GM12874 (cell line): ENCODE results near the gene BAAT.

Source experiments
- TF ChIP-seq, protein P1 (sequence below): IDR thresholded peaks from 2 replicates; pipeline ENCODE4 v1.5.1; 2011; ENCODE audit warnings: low read depth, mild to moderate bottlenecking, control low read depth, low read length, moderate library complexity; ENCODE audit not compliant: insufficient read depth

The BAAT gene

DNA sequence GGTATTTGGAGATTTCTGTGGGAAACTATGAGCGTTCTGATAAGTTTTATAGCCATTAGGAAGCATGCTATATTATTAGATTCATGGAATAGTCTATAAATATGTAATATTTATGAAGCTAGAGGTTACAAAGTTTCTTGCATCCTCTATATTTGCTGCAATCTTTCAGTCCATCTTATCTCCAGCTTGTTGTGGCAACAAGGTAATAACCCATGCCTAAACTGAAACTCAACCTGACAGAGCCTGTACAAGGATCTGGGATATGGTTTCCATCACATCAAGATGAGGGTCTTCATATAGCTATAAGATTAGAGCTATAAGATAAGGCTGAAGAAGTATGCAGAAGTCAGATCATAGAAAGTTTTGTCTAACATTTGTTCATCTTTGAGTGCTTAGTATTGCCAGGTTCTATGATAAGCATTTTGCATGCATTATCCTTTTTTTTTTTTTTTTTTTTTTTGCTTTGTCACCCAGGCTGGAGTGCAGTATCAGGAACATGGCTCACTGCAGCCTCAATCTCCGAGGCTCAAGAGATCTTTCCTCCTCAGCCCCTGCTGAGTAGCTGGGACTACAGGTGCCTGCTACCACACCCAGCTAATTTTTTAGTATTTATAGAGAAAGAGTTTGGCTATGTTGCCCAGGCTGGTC, 14.8 kb downstream of the BAAT start:
- TF ChIP-seq, protein P1, sequence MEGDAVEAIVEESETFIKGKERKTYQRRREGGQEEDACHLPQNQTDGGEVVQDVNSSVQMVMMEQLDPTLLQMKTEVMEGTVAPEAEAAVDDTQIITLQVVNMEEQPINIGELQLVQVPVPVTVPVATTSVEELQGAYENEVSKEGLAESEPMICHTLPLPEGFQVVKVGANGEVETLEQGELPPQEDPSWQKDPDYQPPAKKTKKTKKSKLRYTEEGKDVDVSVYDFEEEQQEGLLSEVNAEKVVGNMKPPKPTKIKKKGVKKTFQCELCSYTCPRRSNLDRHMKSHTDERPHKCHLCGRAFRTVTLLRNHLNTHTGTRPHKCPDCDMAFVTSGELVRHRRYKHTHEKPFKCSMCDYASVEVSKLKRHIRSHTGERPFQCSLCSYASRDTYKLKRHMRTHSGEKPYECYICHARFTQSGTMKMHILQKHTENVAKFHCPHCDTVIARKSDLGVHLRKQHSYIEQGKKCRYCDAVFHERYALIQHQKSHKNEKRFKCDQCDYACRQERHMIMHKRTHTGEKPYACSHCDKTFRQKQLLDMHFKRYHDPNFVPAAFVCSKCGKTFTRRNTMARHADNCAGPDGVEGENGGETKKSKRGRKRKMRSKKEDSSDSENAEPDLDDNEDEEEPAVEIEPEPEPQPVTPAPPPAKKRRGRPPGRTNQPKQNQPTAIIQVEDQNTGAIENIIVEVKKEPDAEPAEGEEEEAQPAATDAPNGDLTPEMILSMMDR = no peak

DNA sequence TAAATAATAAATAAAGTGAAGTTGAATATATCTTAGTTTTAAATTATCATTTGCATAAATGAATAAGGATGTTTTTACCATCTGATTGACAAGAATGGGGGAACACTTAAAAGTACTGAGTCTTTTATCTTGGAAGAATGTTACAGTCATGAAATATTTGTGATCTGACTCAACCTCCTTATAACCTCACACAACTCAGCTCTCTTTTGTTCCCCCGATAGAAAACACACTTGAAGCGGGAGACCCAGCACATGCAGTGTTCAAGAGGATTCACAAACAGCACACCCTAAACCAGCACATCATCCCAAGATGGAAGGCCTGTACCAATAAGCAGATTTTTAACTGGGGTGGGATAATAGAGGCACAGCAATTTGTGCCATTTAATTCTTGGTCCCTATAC, 15.5 kb downstream of the BAAT start:
- TF ChIP-seq, protein P1 = no peak

DNA sequence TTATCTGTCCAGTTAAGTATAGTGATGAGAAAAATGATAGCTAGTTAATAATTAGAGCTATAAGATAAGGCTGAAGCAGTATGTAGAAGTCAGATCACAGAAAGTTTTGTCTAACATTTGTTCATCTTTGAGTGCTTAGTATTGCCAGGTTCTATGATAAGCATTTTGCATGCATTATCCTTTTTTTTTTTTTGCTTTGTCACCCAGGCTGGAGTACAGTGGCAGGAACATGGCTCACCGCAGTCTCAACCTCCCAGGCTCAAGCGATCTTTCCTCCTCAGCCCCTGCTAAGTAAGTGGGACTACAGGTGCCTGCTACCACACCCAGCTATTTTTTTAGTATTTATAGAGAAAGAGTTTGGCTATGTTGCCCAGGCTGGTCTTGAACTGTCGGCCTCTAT, 17.5 kb downstream of the BAAT start:
- TF ChIP-seq, protein P1 = no peak

DNA sequence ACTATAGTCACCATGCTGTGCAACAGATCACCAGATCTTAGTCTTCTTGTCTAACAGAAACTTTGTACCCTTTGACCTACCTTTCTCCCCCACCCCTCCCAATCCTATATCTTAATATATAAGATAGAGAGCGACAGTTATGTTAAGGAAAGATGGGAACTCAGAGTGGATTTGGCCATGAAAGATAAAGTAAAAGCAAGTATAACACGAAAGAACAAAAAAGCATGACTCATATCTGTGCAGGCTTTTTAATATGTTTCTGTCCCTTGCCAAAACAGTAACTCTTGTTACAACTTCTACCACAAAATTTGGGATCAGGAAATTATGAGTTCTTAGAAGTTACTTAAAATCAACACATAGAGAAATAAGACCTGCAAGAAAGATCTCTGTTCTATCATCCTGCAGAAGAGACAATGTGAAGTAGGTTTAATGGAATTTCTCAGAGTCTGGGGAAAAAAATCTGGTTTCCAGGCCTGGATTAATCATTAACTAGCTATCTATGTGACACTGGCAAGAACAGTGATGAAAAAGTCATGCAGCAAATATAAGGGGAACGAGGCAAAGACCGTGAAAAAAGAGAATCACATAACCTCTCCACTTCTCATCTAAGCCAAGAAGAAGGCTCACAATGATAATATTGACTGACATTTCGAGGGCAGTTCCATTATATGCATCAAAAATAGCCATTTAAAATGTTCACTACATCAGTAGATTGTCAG, 18.6 kb downstream of the BAAT start:
- TF ChIP-seq, protein P1 = no peak

DNA sequence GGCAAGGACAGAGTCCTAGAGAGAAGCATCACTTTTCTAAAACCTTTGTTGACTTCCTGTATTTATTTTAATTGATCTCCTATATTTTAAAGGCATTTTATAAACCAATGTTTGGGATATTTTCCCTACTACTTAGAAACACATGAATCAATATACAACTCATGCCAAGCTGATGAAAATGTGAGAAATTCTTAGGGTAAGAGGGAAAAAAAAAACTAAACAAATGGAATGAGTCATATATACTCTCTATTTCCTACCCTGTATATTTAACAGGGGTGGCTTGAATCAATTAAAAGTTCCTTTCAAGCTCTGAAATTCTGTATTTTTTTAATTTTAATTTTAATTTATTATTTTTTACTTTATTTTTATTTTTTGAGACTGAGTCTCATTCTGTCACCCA, 19.6 kb downstream of the BAAT start:
- TF ChIP-seq, protein P1 = no peak

DNA sequence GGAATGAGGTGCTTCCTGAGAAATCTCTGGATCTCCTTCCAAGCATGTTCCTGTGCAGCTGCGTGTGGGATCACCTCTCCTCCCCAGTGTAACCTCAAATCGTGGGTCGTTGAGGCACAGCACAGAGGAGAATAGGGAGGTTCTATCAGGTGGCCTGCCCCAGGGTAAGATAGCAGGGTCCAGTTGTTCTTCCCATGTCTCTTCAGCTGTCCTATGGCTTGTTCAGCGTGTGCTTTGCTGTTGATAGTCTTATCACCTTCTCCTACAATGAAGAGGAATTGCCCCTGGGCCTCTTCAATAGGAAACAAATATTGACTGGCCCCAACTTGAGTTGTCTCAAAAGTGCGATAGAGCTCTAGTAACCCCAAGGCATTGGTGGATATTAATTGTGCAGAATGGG, 22.4 kb downstream of the BAAT start:
- TF ChIP-seq, protein P1 = no peak

DNA sequence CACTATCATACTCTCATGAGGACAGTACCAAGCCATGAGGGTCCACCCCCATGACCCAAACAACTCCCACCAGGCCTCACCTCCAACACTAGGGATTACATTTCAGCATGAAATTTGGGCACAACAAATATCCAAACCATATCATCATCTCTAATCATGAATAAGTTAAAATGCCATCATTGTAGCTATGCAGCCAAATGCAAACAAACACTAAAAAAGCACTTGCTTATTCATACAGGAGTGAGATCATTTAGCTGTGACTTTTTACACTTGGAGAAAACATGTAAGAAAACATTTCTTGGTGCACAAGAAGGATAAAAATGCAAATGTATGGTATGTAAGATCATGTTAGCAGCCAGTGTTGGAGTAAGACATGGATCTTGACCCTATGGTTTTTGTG, 24.2 kb downstream of the BAAT start:
- TF ChIP-seq, protein P1 = no peak
